Epithelial cell of proximal tubule (primary cell): ENCODE data around the gene COL20A1. TPM values are rescaled to one million over a fixed set of nuclear protein-coding genes. Genes with fewer than 3 reads are reported as not detected.

Experiments
- DNase-seq: peaks from one replicate; pipeline ENCODE4 v3.0.0-alpha.2; 2011; ENCODE audit warnings: low read depth
- H3K4me3 ChIP-seq: 2 replicates; pipeline ENCODE4 v1.5.1; 2011; ENCODE audit warnings: low read depth, mild to moderate bottlenecking, low read length
- CTCF ChIP-seq: conservative IDR thresholded peaks from 2 replicates; pipeline ENCODE4 v1.5.1; 2012; ENCODE audit warnings: low read depth, mild to moderate bottlenecking, low read length
- total RNA-seq: library from RNA; depleted of rRNA; stranded (reverse); fragments of >200 nt; gene quantifications from 2 replicates; pipeline ENCODE4 v1.2.3, GENCODE V29; 2015

Gene COL20A1
- total RNA-seq, 1 donor from 2014 or later, result not detected

GRCh38 chr20:63348828-63349515, 56.0 kb downstream of the COL20A1 start:
- no peak overlapping the region for H3K4me3 ChIP-seq
- TF ChIP-seq CTCF, result no peak
- no peak for DNase-seq

GRCh38 chr20:63349516-63349895, 56.5 kb downstream of the COL20A1 start:
- no peak for DNase-seq
- no peak overlapping the region for H3K4me3 ChIP-seq
- no peak for TF ChIP-seq CTCF

- no peak for TF ChIP-seq CTCF
- DNase-seq, result no peak
- H3K4me3 ChIP-seq, result no peak overlapping the region
Measured at GRCh38 chr20:63350196-63350595, 57.2 kb downstream of the COL20A1 start.

GRCh38 chr20:63350597-63351325, 57.8 kb downstream of the COL20A1 start:
- TF ChIP-seq CTCF, result no peak
- no peak for DNase-seq
- H3K4me3 ChIP-seq, result no peak overlapping the region

GRCh38 chr20:63351326-63351700, 58.3 kb downstream of the COL20A1 start:
- no peak for TF ChIP-seq CTCF
- no peak for DNase-seq
- no peak overlapping the region for H3K4me3 ChIP-seq

GRCh38 chr20:63351811-63352591, 59.0 kb downstream of the COL20A1 start:
- H3K4me3 ChIP-seq, result no peak overlapping the region
- TF ChIP-seq CTCF, result no peak
- no peak for DNase-seq
